ENCODE data around the gene SAC3D1.

SAC3D1 gene

DNA sequence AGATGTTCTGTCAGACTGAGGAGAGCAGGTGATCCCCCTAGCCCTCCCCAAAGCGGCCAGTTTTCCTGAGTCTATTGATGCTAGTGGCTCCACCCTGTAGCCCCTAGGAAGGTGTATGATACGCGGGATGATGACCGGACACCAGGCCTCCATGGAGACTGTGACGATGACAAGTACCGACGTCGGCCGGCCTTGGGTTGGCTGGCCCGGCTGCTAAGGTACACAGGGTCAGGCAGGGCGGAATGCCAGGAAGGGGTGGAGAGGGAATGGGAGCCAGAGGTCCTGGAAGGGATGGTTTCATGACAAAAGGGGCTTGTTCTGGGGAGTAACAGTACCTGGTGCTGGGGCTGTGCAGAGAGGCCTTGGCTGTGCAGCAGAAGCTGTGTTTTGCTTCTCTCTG, 46.2 kb downstream of the SAC3D1 start:
- Histone ChIP-seq H2BK12ac (ENCODE audit: low read length) (no peak overlapping the region), H3K27ac (ENCODE audit: low read depth, low read length) (no peak overlapping the region)
- WGBS (ENCODE audit: extremely low coverage, insufficient coverage, insufficient read length): no CpG with 5 or more reads among the region's 11 CpGs

DNA sequence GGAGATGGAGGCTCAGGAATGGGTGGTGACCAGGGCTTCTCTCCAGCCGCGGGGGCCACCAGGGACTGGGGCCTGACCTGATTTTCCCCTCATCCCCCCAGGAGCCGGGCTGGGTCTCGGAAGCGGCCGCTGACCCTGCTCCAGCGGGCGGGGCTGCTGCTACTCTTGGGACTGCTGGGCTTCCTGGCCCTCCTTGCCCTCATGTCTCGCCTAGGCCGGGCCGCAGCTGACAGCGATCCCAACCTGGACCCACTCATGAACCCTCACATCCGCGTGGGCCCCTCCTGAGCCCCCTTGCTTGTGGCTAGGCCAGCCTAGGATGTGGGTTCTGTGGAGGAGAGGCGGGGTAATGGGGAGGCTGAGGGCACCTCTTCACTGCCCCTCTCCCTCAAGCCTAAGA, 46.8 kb downstream of the SAC3D1 start:
- H3K9me3 ChIP-seq (ENCODE audit: insufficient read depth, low read depth, low read length): no peaks in the 10 kb centered on the region
- H3K4me2 ChIP-seq (ENCODE audit: low read length): no peak overlapping the region
- DNase-seq: no peak
- H3K4me3 ChIP-seq (ENCODE audit: low read depth, low read length): no peak overlapping the region
- H3K4me1 ChIP-seq (ENCODE audit: control insufficient read depth in 1 of 2, insufficient read depth in 2 of 2, low read length in 2 of 2): peaks cover 10 to 11% of the 10 kb centered on the region in 2 experiments
- no peak overlapping the region for H4K8ac ChIP-seq (ENCODE audit: low read depth, low read length)
- peaks cover 12% of the 10 kb centered on the region for H3K79me2 ChIP-seq (ENCODE audit: control insufficient read depth, insufficient read depth, low read length, poor library complexity)
- no CpG with 5 or more reads among the region's 15 CpGs for WGBS (ENCODE audit: extremely low coverage, insufficient coverage, insufficient read length)
- H2BK120ac ChIP-seq (ENCODE audit: insufficient read depth, low read length, poor library complexity): no peak overlapping the region
- H3K14ac ChIP-seq (ENCODE audit: low read length): no peak overlapping the region
- no peak overlapping the region for H2AFZ ChIP-seq (ENCODE audit: insufficient read depth, low read length, poor library complexity)
- no peak overlapping the region for H2BK5ac ChIP-seq (ENCODE audit: low read depth, low read length, poor library complexity)
- no peak overlapping the region for H4K91ac ChIP-seq (ENCODE audit: low read depth, low read length)
- peaks cover 9% of the 10 kb centered on the region for H3K79me1 ChIP-seq (ENCODE audit: low read length)
- no peak overlapping the region for H3K9ac ChIP-seq (ENCODE audit: low read length)
- H4K12ac ChIP-seq (ENCODE audit: low read depth, low read length): no peak overlapping the region
- no peaks in the 10 kb centered on the region for H3K27me3 ChIP-seq (ENCODE audit: insufficient read depth, low read length)
- H3K18ac ChIP-seq (ENCODE audit: low read length): no peak overlapping the region
- no peak overlapping the region for H2AK5ac ChIP-seq (ENCODE audit: low read length)
- H2BK12ac ChIP-seq (ENCODE audit: low read length): no peak overlapping the region
- peaks cover 30 to 46% of the 10 kb centered on the region in 2 experiments for H3K36me3 ChIP-seq (ENCODE audit: control insufficient read depth in 1 of 2, insufficient read depth in 2 of 2, low read length in 2 of 2)
- H3K27ac ChIP-seq (ENCODE audit: low read depth, low read length): no peak overlapping the region
- no peak overlapping the region for H3K4ac ChIP-seq (ENCODE audit: low read depth, low read length)
- H3K23ac ChIP-seq (ENCODE audit: low read length): no peak overlapping the region

More for the DNA sequence above, 46.2 kb downstream of the SAC3D1 start:
- DNase-seq: no peak
- peaks cover 12% of the 10 kb centered on the region for H3K79me2 ChIP-seq (ENCODE audit: control insufficient read depth, insufficient read depth, low read length, poor library complexity)
- no peak overlapping the region for H4K12ac ChIP-seq (ENCODE audit: low read depth, low read length)
- H3K4ac ChIP-seq (ENCODE audit: low read depth, low read length): no peak overlapping the region
- no peak overlapping the region for H2AFZ ChIP-seq (ENCODE audit: insufficient read depth, low read length, poor library complexity)
- no peak overlapping the region for H4K8ac ChIP-seq (ENCODE audit: low read depth, low read length)
- peaks cover 10 to 11% of the 10 kb centered on the region in 2 experiments for H3K4me1 ChIP-seq (ENCODE audit: control insufficient read depth in 1 of 2, insufficient read depth in 2 of 2, low read length in 2 of 2)
- no peak overlapping the region for H3K14ac ChIP-seq (ENCODE audit: low read length)
- no peak overlapping the region for H3K9ac ChIP-seq (ENCODE audit: low read length)
- no peak overlapping the region for H3K4me3 ChIP-seq (ENCODE audit: low read depth, low read length)
- H3K23ac ChIP-seq (ENCODE audit: low read length): no peak overlapping the region
- no peak overlapping the region for H2AK5ac ChIP-seq (ENCODE audit: low read length)
- H2BK120ac ChIP-seq (ENCODE audit: insufficient read depth, low read length, poor library complexity): no peak overlapping the region
- H3K79me1 ChIP-seq (ENCODE audit: low read length): peaks cover 9% of the 10 kb centered on the region
- H3K36me3 ChIP-seq (ENCODE audit: control insufficient read depth in 1 of 2, insufficient read depth in 2 of 2, low read length in 2 of 2): peaks cover 30 to 46% of the 10 kb centered on the region in 2 experiments
- no peak overlapping the region for H3K18ac ChIP-seq (ENCODE audit: low read length)
- no peak overlapping the region for H2BK5ac ChIP-seq (ENCODE audit: low read depth, low read length, poor library complexity)
- no peak overlapping the region for H4K91ac ChIP-seq (ENCODE audit: low read depth, low read length)
- H3K27me3 ChIP-seq (ENCODE audit: insufficient read depth, low read length): no peaks in the 10 kb centered on the region
- no peaks in the 10 kb centered on the region for H3K9me3 ChIP-seq (ENCODE audit: insufficient read depth, low read depth, low read length)
- no peak overlapping the region for H3K4me2 ChIP-seq (ENCODE audit: low read length)

DNA sequence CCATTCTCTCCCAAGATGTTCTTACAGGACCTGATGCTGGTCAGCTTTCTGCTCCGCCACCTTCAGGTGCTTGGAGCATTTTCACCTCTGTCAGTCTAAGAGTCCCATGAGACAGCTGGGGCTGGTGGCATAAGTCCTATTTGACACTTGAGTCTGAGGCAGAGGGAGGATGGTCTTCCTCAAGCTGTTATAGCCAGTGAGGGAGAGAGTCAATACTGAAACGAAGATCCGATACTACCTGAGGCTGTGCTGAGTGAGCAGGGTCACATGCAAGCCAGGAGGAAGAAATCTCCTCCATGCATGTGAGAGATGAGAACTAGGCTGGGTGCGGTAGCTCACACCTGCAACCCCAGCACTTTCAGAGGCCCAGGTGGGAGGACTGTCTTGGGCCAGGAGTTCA, 48.6 kb downstream of the SAC3D1 start:
- H2BK5ac ChIP-seq (ENCODE audit: low read depth, low read length, poor library complexity): no peak overlapping the region
- peak overlapping the region; percentile 20 for H3K4me3 ChIP-seq (ENCODE audit: low read depth, low read length)
- no peaks in the 10 kb centered on the region for H3K27me3 ChIP-seq (ENCODE audit: insufficient read depth, low read length)
- H3K4me1 ChIP-seq (ENCODE audit: control insufficient read depth in 1 of 2, insufficient read depth in 2 of 2, low read length in 2 of 2): peaks cover 4 to 5% of the 10 kb centered on the region in 2 experiments
- H3K14ac ChIP-seq (ENCODE audit: low read length): no peak overlapping the region
- H2BK120ac ChIP-seq (ENCODE audit: insufficient read depth, low read length, poor library complexity): no peak overlapping the region
- H3K27ac ChIP-seq (ENCODE audit: low read depth, low read length): no peak overlapping the region
- no peak overlapping the region for H4K91ac ChIP-seq (ENCODE audit: low read depth, low read length)
- no peak overlapping the region for H2AK5ac ChIP-seq (ENCODE audit: low read length)
- DNase-seq: no peak
- H3K36me3 ChIP-seq (ENCODE audit: control insufficient read depth in 1 of 2, insufficient read depth in 2 of 2, low read length in 2 of 2): peaks cover 30 to 46% of the 10 kb centered on the region in 2 experiments
- no CpG with 5 or more reads among the region's 4 CpGs for WGBS (ENCODE audit: extremely low coverage, insufficient coverage, insufficient read length)
- H4K12ac ChIP-seq (ENCODE audit: low read depth, low read length): no peak overlapping the region
- H3K79me2 ChIP-seq (ENCODE audit: control insufficient read depth, insufficient read depth, low read length, poor library complexity): peaks cover under 1% of the 10 kb centered on the region
- no peak overlapping the region for H3K18ac ChIP-seq (ENCODE audit: low read length)
- peaks cover 1% of the 10 kb centered on the region for H3K79me1 ChIP-seq (ENCODE audit: low read length)
- H3K9me3 ChIP-seq (ENCODE audit: insufficient read depth, low read depth, low read length): no peaks in the 10 kb centered on the region
- H2BK12ac ChIP-seq (ENCODE audit: low read length): no peak overlapping the region
- H3K4me2 ChIP-seq (ENCODE audit: low read length): no peak overlapping the region
- H4K8ac ChIP-seq (ENCODE audit: low read depth, low read length): no peak overlapping the region
- H3K4ac ChIP-seq (ENCODE audit: low read depth, low read length): no peak overlapping the region
- no peak overlapping the region for H2AFZ ChIP-seq (ENCODE audit: insufficient read depth, low read length, poor library complexity)
- no peak overlapping the region for H3K23ac ChIP-seq (ENCODE audit: low read length)
- no peak overlapping the region for H3K9ac ChIP-seq (ENCODE audit: low read length)

DNA sequence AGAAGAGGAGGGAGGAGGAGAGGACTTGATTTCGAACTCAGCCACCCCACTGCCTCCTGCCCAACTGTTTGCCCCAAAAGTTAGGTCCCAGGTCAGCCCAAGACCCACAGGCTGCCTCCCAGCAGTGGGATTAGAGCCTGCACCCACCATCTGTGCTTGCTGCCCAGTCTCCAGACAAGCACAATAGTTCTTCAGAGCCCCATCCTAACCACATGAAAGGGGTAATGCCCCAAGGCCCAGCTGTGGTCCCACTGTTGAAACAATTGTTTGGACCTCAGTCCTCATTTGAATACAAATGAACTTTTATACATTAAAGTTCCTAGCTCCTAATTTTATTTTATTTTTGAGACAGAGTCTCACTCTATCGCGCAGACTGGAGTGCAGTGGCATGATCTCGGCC, 49.6 kb downstream of the SAC3D1 start:
- peaks cover 30 to 39% of the 10 kb centered on the region in 2 experiments for H3K36me3 ChIP-seq (ENCODE audit: control insufficient read depth in 1 of 2, insufficient read depth in 2 of 2, low read length in 2 of 2)
- no peak overlapping the region for H3K4ac ChIP-seq (ENCODE audit: low read depth, low read length)
- no peak overlapping the region for H2BK5ac ChIP-seq (ENCODE audit: low read depth, low read length, poor library complexity)
- H4K12ac ChIP-seq (ENCODE audit: low read depth, low read length): no peak overlapping the region
- no CpG with 5 or more reads among the region's 4 CpGs for WGBS (ENCODE audit: extremely low coverage, insufficient coverage, insufficient read length)
- H2BK12ac ChIP-seq (ENCODE audit: low read length): no peak overlapping the region
- H3K4me2 ChIP-seq (ENCODE audit: low read length): no peak overlapping the region
- H3K79me2 ChIP-seq (ENCODE audit: control insufficient read depth, insufficient read depth, low read length, poor library complexity): no peaks in the 10 kb centered on the region
- no peak overlapping the region for H2AK5ac ChIP-seq (ENCODE audit: low read length)
- no peak overlapping the region for H3K9ac ChIP-seq (ENCODE audit: low read length)
- H3K18ac ChIP-seq (ENCODE audit: low read length): no peak overlapping the region
- H3K23ac ChIP-seq (ENCODE audit: low read length): no peak overlapping the region
- H3K9me3 ChIP-seq (ENCODE audit: insufficient read depth, low read depth, low read length): no peaks in the 10 kb centered on the region
- H3K27ac ChIP-seq (ENCODE audit: low read depth, low read length): no peak overlapping the region
- no peak overlapping the region for H3K14ac ChIP-seq (ENCODE audit: low read length)
- H4K91ac ChIP-seq (ENCODE audit: low read depth, low read length): no peak overlapping the region
- H3K79me1 ChIP-seq (ENCODE audit: low read length): peaks cover under 1% of the 10 kb centered on the region
- H3K4me1 ChIP-seq (ENCODE audit: control insufficient read depth in 1 of 2, insufficient read depth in 2 of 2, low read length in 2 of 2): peaks cover 0 to 1% of the 10 kb centered on the region in 2 experiments
- no peak overlapping the region for H2AFZ ChIP-seq (ENCODE audit: insufficient read depth, low read length, poor library complexity)
- DNase-seq: no peak
- H3K4me3 ChIP-seq (ENCODE audit: low read depth, low read length): no peak overlapping the region
- H2BK120ac ChIP-seq (ENCODE audit: insufficient read depth, low read length, poor library complexity): no peak overlapping the region
- no peaks in the 10 kb centered on the region for H3K27me3 ChIP-seq (ENCODE audit: insufficient read depth, low read length)
- no peak overlapping the region for H4K8ac ChIP-seq (ENCODE audit: low read depth, low read length)
